Uterus (tissue), 4 donors: ENCODE data around the gene ATRN. TPM values are rescaled to one million over a fixed set of nuclear protein-coding genes. Genes with fewer than 3 reads are reported as not detected.

Source experiments
- DNase-seq, 2 donors: peaks; one replicate each; pipeline ENCODE4 v3.0.0-alpha.2; 2019 to 2020
- H3K27ac ChIP-seq, 2 donors: fragments of 200-600 bp; sonication (generic); 1 replicate in 1 of 2; 2 replicates in 1 of 2; pipeline ENCODE4 v1.5.1; 2016 to 2018
- H3K27me3 ChIP-seq, 2 donors: fragments of 200-600 bp; sonication (generic); one replicate each; pipeline ENCODE4 v1.5.1; 2018 to 2019; ENCODE audit warnings: control low read depth in 1 of 2
- H3K36me3 ChIP-seq, 2 donors: fragments of 200-600 bp; sonication (generic); one replicate each; pipeline ENCODE4 v1.5.1; 2019; ENCODE audit warnings: control low read depth in 1 of 2
- H3K4me1 ChIP-seq, 2 donors: fragments of 200-600 bp; sonication (generic); one replicate each; pipeline ENCODE4 v1.5.1; 2018 to 2019; ENCODE audit warnings: control low read depth in 1 of 2
- H3K4me3 ChIP-seq, 2 donors: fragments of 200-600 bp; sonication (generic); 1 replicate in 1 of 2; 2 replicates in 1 of 2; pipeline ENCODE4 v1.5.1; 2018 to 2019; ENCODE audit warnings: mild to moderate bottlenecking in 1 of 2
- H3K9me3 ChIP-seq, 2 donors: fragments of 200-600 bp; sonication (generic); one replicate each; pipeline ENCODE4 v1.5.1; 2019; ENCODE audit warnings: control low read depth in 1 of 2
- CTCF ChIP-seq, 4 experiments: fragments of 200-600 bp in 2 of 4; fragments of 450-650 bp in 2 of 4; sonication (generic) in 2 of 4; IDR thresholded peaks; one replicate each; pipeline ENCODE4 v1.5.1; 2016 to 2019; ENCODE audit warnings: antibody characterized with exemption in 4 of 4, mild to moderate bottlenecking in 2 of 4, moderate library complexity in 1 of 4
- POLR2A ChIP-seq, 2 donors: fragments of 450-650 bp; IDR thresholded peaks; one replicate each; pipeline ENCODE4 v1.6.1; 2016; ENCODE audit warnings: antibody characterized with exemption in 2 of 2, mild to moderate bottlenecking in 1 of 2, moderate library complexity in 1 of 2
- intact Hi-C: fragments of 100-400 bp; cut with DNase I; formaldehyde crosslinking; loops from one replicate; pipeline ENCODE4 v1.15.1; 2023; ENCODE audit warnings: low total_unique reads
- total RNA-seq, 4 donors: library from RNA; depleted of rRNA in 3 of 4; stranded (reverse); fragments of >200 nt in 3 of 4; gene quantifications; one replicate each; pipeline versions ENCODE4 v1.1.0 to v1.2.4, GENCODE V29; 2014 to 2023
- donor health status: DM: yes; HTN: yes; CAD: no.

The ATRN gene
- total RNA-seq, 4 donors from 2014 or later, result 7.4 to 76.7 (median 21.2) TPM

GRCh38 chr20:3694864-3695263 is 224.0 kb downstream of the ATRN start:
- no peak for DNase-seq
- Histone ChIP-seq H3K4me3 (no peak overlapping the region), H3K9me3 (no peaks in the 10 kb centered on the region), H3K4me1 (no peaks in the 10 kb centered on the region), H3K27me3 (no peaks in the 10 kb centered on the region), H3K36me3 (no peaks in the 10 kb centered on the region), H3K27ac (no peak overlapping the region)
- intact Hi-C loops, result no loop called here
- no peak for TF ChIP-seq CTCF (IDR thresholded peaks at IDR 0.05)
- TF ChIP-seq POLR2A (IDR thresholded peaks at IDR 0.05), result no peak

GRCh38 chr20:3696200-3696599 is 225.4 kb downstream of the ATRN start:
- Histone ChIP-seq H3K27ac (no peak overlapping the region), H3K27me3 (no peaks in the 10 kb centered on the region), H3K4me3 (no peak overlapping the region), H3K9me3 (no peaks in the 10 kb centered on the region), H3K4me1 (no peaks in the 10 kb centered on the region), H3K36me3 (no peaks in the 10 kb centered on the region)
- TF ChIP-seq POLR2A (IDR thresholded peaks at IDR 0.05) (no peak), CTCF (IDR thresholded peaks at IDR 0.05) (no peak)
- no peak for DNase-seq
- intact Hi-C loops, result no loop called here

- no peak for DNase-seq
- no peak overlapping the region for H3K27ac ChIP-seq
- intact Hi-C loops, result no loop called here
- TF ChIP-seq POLR2A (IDR thresholded peaks at IDR 0.05) (no peak), CTCF (IDR thresholded peaks at IDR 0.05) (no peak)
- no peaks in the 10 kb centered on the region for H3K36me3 ChIP-seq
- H3K4me1 ChIP-seq, result no peaks in the 10 kb centered on the region
- no peaks in the 10 kb centered on the region for H3K9me3 ChIP-seq
- no peaks in the 10 kb centered on the region for H3K27me3 ChIP-seq
- H3K4me3 ChIP-seq, result no peak overlapping the region
Measured at GRCh38 chr20:3696745-3697587, 226.1 kb downstream of the ATRN start.

- H3K9me3 ChIP-seq, result no peaks in the 10 kb centered on the region
- intact Hi-C loops, result no loop called here
- no peak overlapping the region for H3K27ac ChIP-seq
- TF ChIP-seq POLR2A (IDR thresholded peaks at IDR 0.05) (no peak), CTCF (IDR thresholded peaks at IDR 0.05) (no peak)
- no peaks in the 10 kb centered on the region for H3K4me1 ChIP-seq
- no peak for DNase-seq
- H3K36me3 ChIP-seq, result no peaks in the 10 kb centered on the region
- no peak overlapping the region for H3K4me3 ChIP-seq
- no peaks in the 10 kb centered on the region for H3K27me3 ChIP-seq
Measured at GRCh38 chr20:3697588-3698305, 226.9 kb downstream of the ATRN start.

- no peaks in the 10 kb centered on the region for H3K9me3 ChIP-seq
- no peak for DNase-seq
- H3K36me3 ChIP-seq, result no peaks in the 10 kb centered on the region
- no peaks in the 10 kb centered on the region for H3K4me1 ChIP-seq
- H3K4me3 ChIP-seq, result no peak overlapping the region
- no peak overlapping the region for H3K27ac ChIP-seq
- intact Hi-C loops, result no loop called here
- TF ChIP-seq CTCF (IDR thresholded peaks at IDR 0.05) (no peak), POLR2A (IDR thresholded peaks at IDR 0.05) (no peak)
- H3K27me3 ChIP-seq, result no peaks in the 10 kb centered on the region
Measured at GRCh38 chr20:3698591-3699001, 227.8 kb downstream of the ATRN start.
